Right atrium auricular region (tissue), 2 donors: ENCODE results near the gene CR1. TPM values are rescaled to one million over a fixed set of nuclear protein-coding genes. Genes with fewer than 3 reads are reported as not detected.
"Not testable (repeated sequence)": the region's sequence is repeated elsewhere in the genome, so short reads cannot be mapped to it uniquely, and the experiment has no call there.

ENCODE experiments used
- DNase-seq: peaks from one replicate; pipeline ENCODE4 v3.0.0-alpha.2; 2019; ENCODE audit warnings: low spot score
- H3K27ac ChIP-seq, 2 donors: fragments of 200-600 bp; sonication (generic); 1 replicate in 1 of 2; 2 replicates in 1 of 2; pipeline ENCODE4 v1.5.1; 2016 to 2019
- H3K27me3 ChIP-seq, 2 donors: fragments of 200-600 bp; sonication (generic); one replicate each; pipeline versions ENCODE4 v1.5.1 to v1.6.0; 2017 to 2019
- H3K36me3 ChIP-seq: fragments of 200-600 bp; sonication (generic); one replicate; pipeline ENCODE4 v1.5.1; 2016
- H3K4me1 ChIP-seq, 2 donors: fragments of 200-600 bp; sonication (generic); one replicate each; pipeline versions ENCODE4 v1.5.1 to v1.6.0; 2017 to 2019
- H3K4me3 ChIP-seq, 2 donors: fragments of 200-600 bp; sonication (generic); 1 replicate in 1 of 2; 2 replicates in 1 of 2; pipeline ENCODE4 v1.5.1; 2017 to 2019; ENCODE audit warnings: mild to moderate bottlenecking in 1 of 2, moderate library complexity in 1 of 2
- H3K9me3 ChIP-seq, 2 donors: fragments of 200-600 bp; sonication (generic); one replicate each; pipeline ENCODE4 v1.5.1; 2019
- CTCF ChIP-seq, 2 donors: fragments of 200-600 bp; sonication (generic); IDR thresholded peaks; one replicate each; pipeline ENCODE4 v1.5.1; 2019; ENCODE audit warnings: antibody characterized with exemption in 2 of 2
- total RNA-seq, 2 donors: library from RNA; depleted of rRNA; stranded (reverse); fragments of >200 nt; gene quantifications; one replicate each; pipeline ENCODE4 v1.1.0, GENCODE V29; 2016

The CR1 gene
- total RNA-seq, 2 donors from 2014 or later: 0.59 to 1.8 TPM

GRCh38 chr1:207626972-207627337 lies 131.0 kb downstream of the CR1 start:
- Histone ChIP-seq H3K27me3 (no peaks in the 10 kb centered on the region), H3K4me1 (no peaks in the 10 kb centered on the region), H3K27ac (no peak overlapping the region), H3K36me3 (no peaks in the 10 kb centered on the region), H3K9me3 (no peaks in the 10 kb centered on the region), H3K4me3 (no peak overlapping the region)
- no peak for TF ChIP-seq CTCF (IDR thresholded peaks at IDR 0.05)
- no peak for DNase-seq

- TF ChIP-seq CTCF (IDR thresholded peaks at IDR 0.05): no peak
- no peak overlapping the region for H3K4me3 ChIP-seq
- H3K4me1 ChIP-seq: no peaks in the 10 kb centered on the region
- no peak overlapping the region for H3K27ac ChIP-seq
- H3K36me3 ChIP-seq: no peaks in the 10 kb centered on the region
- no peaks in the 10 kb centered on the region for H3K9me3 ChIP-seq
- no peaks in the 10 kb centered on the region for H3K27me3 ChIP-seq
- no peak for DNase-seq
These were observed 131.5 kb downstream of the CR1 start for GRCh38 chr1:207627496-207627895.

GRCh38 chr1:207628776-207629175 lies 132.8 kb downstream of the CR1 start:
- Histone ChIP-seq H3K27ac (no peak overlapping the region), H3K9me3 (no peaks in the 10 kb centered on the region), H3K27me3 (no peaks in the 10 kb centered on the region), H3K36me3 (no peaks in the 10 kb centered on the region), H3K4me1 (no peaks in the 10 kb centered on the region), H3K4me3 (no peak overlapping the region)
- no peak for TF ChIP-seq CTCF (IDR thresholded peaks at IDR 0.05)
- DNase-seq: no peak

- DNase-seq: no peak
- no peaks in the 10 kb centered on the region for H3K4me1 ChIP-seq
- no peaks in the 10 kb centered on the region for H3K27me3 ChIP-seq
- H3K9me3 ChIP-seq: no peaks in the 10 kb centered on the region
- no peaks in the 10 kb centered on the region for H3K36me3 ChIP-seq
- no peak overlapping the region for H3K4me3 ChIP-seq
- H3K27ac ChIP-seq: no peak overlapping the region
- no peak for TF ChIP-seq CTCF (IDR thresholded peaks at IDR 0.05)
These were observed 135.2 kb downstream of the CR1 start for GRCh38 chr1:207631137-207631536.

GRCh38 chr1:207633226-207633625 lies 137.3 kb downstream of the CR1 start:
- no peak for TF ChIP-seq CTCF (IDR thresholded peaks at IDR 0.05)
- Histone ChIP-seq H3K36me3 (no peaks in the 10 kb centered on the region), H3K27ac (no peak overlapping the region), H3K4me3 (no peak overlapping the region), H3K4me1 (no peaks in the 10 kb centered on the region), H3K27me3 (no peaks in the 10 kb centered on the region), H3K9me3 (no peaks in the 10 kb centered on the region)
- DNase-seq: no peak

GRCh38 chr1:207633699-207634289 lies 137.8 kb downstream of the CR1 start:
- H3K27ac ChIP-seq, H3K36me3 ChIP-seq, H3K4me3 ChIP-seq, H3K9me3 ChIP-seq, DNase-seq, H3K4me1 ChIP-seq, H3K27me3 ChIP-seq: not testable (repeated sequence)

GRCh38 chr1:207634293-207634692 lies 138.3 kb downstream of the CR1 start:
- not testable (repeated sequence) for H3K4me1 ChIP-seq, H3K9me3 ChIP-seq, H3K4me3 ChIP-seq, H3K27me3 ChIP-seq, H3K36me3 ChIP-seq, H3K27ac ChIP-seq, DNase-seq

- not testable (repeated sequence) for H3K27me3 ChIP-seq, H3K4me1 ChIP-seq, H3K36me3 ChIP-seq, H3K4me3 ChIP-seq, DNase-seq, H3K27ac ChIP-seq, H3K9me3 ChIP-seq
These were observed 139.7 kb downstream of the CR1 start for GRCh38 chr1:207635569-207636186.

- not testable (repeated sequence) for H3K9me3 ChIP-seq, H3K4me1 ChIP-seq, H3K36me3 ChIP-seq, H3K4me3 ChIP-seq, H3K27me3 ChIP-seq, H3K27ac ChIP-seq, DNase-seq
These were observed 142.7 kb downstream of the CR1 start for GRCh38 chr1:207638487-207639145.
